Measurements from ENCODE around the gene SLC15A1.

Gene SLC15A1

DNA sequence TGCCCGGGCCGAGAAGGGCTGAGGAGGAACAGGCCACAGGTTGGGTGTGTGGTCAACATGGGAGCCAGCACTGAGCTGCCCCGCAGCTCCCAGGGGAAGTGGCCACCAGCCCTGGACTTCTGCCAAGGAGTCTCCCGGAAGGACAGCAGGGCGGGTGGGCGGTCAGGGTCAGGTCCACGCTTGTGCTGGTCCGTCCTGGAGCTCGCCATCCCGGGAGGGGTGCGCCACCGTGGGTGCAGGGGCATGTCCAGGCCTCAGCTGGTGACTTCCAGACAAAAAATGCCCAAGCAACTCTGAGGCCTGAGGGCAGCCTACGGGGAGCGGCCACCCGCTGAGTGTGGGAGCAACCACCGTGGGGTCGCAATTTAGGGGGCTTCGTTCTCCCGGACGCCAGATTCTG, 21.4 kb upstream of the SLC15A1 start:
- H3K4me1 ChIP-seq (ENCODE audit: control insufficient read depth, insufficient read depth, low read length): no peaks in the 10 kb centered on the region
- H3K27ac ChIP-seq (ENCODE audit: insufficient read depth, low read depth, low read length, poor library complexity, severe bottlenecking): no peak overlapping the region
- no peaks in the 10 kb centered on the region for H3K36me3 ChIP-seq (ENCODE audit: control insufficient read depth, insufficient read depth, low read length)
- 95 to 96% methylated on average over 20 of the region's 20 CpGs for WGBS, 2 experiments
- H3K4me3 ChIP-seq (ENCODE audit: insufficient read depth, low read depth, low read length): no peak overlapping the region
- H3K27me3 ChIP-seq (ENCODE audit: control insufficient read depth, insufficient read depth, low read length, poor library complexity, severe bottlenecking): no peaks in the 10 kb centered on the region
- no peaks in the 10 kb centered on the region for H3K9me3 ChIP-seq (ENCODE audit: control insufficient read depth, low read length)

GRCh38 chr13:98772794-98773452, 20.5 kb upstream of the SLC15A1 start:
- no peaks in the 10 kb centered on the region for H3K27me3 ChIP-seq (ENCODE audit: control insufficient read depth, insufficient read depth, low read length, poor library complexity, severe bottlenecking)
- H3K27ac ChIP-seq (ENCODE audit: insufficient read depth, low read depth, low read length, poor library complexity, severe bottlenecking): no peak overlapping the region
- H3K36me3 ChIP-seq (ENCODE audit: control insufficient read depth, insufficient read depth, low read length): no peaks in the 10 kb centered on the region
- no peaks in the 10 kb centered on the region for H3K4me1 ChIP-seq (ENCODE audit: control insufficient read depth, insufficient read depth, low read length)
- 86 to 88% methylated on average over 12 of the region's 12 CpGs for WGBS, 2 experiments
- no peak overlapping the region for H3K4me3 ChIP-seq (ENCODE audit: insufficient read depth, low read depth, low read length)
- no peaks in the 10 kb centered on the region for H3K9me3 ChIP-seq (ENCODE audit: control insufficient read depth, low read length)

- Histone ChIP-seq H3K4me1 (ENCODE audit: control insufficient read depth, insufficient read depth, low read length) (no peaks in the 10 kb centered on the region), H3K36me3 (ENCODE audit: control insufficient read depth, insufficient read depth, low read length) (no peaks in the 10 kb centered on the region), H3K27me3 (ENCODE audit: control insufficient read depth, insufficient read depth, low read length, poor library complexity, severe bottlenecking) (no peaks in the 10 kb centered on the region), H3K27ac (ENCODE audit: insufficient read depth, low read depth, low read length, poor library complexity, severe bottlenecking) (no peak overlapping the region), H3K9me3 (ENCODE audit: control insufficient read depth, low read length) (no peaks in the 10 kb centered on the region), H3K4me3 (ENCODE audit: insufficient read depth, low read depth, low read length) (no peak overlapping the region)
- 92% methylated on average over 15 to 16 of the region's 16 CpGs for WGBS, 2 experiments
Observed at GRCh38 chr13:98771838-98772611, 19.6 kb upstream of the SLC15A1 start.

- Histone ChIP-seq H3K27me3 (ENCODE audit: control insufficient read depth, insufficient read depth, low read length, poor library complexity, severe bottlenecking) (no peaks in the 10 kb centered on the region), H3K9me3 (ENCODE audit: control insufficient read depth, low read length) (no peaks in the 10 kb centered on the region), H3K36me3 (ENCODE audit: control insufficient read depth, insufficient read depth, low read length) (no peaks in the 10 kb centered on the region), H3K4me3 (ENCODE audit: insufficient read depth, low read depth, low read length) (no peak overlapping the region), H3K4me1 (ENCODE audit: control insufficient read depth, insufficient read depth, low read length) (no peaks in the 10 kb centered on the region), H3K27ac (ENCODE audit: insufficient read depth, low read depth, low read length, poor library complexity, severe bottlenecking) (no peak overlapping the region)
- WGBS, 2 experiments: 89 to 90% methylated on average over 7 of the region's 7 CpGs
Observed at GRCh38 chr13:98769736-98770135, 17.3 kb upstream of the SLC15A1 start.

DNA sequence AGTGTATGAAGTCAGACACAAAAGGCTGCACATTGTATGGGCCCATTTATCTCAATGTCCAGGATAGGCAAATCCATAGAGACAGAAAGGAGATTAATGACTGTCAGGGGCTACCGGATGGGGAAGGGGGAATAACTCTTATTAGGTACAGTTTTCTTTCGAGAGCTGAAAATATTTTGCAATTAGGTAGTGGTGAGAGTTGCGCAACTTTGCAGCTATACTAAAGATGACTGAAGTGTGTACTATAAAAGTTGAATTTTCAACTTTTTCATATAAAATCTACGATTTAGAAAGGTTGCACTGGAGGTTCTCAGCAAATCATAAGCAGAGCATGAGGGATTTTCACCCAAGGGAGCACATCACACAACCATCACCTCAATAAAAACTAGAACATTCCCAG, 16.1 kb upstream of the SLC15A1 start:
- no peak overlapping the region for H3K4me3 ChIP-seq (ENCODE audit: insufficient read depth, low read depth, low read length)
- no peak overlapping the region for H3K27ac ChIP-seq (ENCODE audit: insufficient read depth, low read depth, low read length, poor library complexity, severe bottlenecking)
- no peaks in the 10 kb centered on the region for H3K9me3 ChIP-seq (ENCODE audit: control insufficient read depth, low read length)
- 96 to 97% methylated on average over 4 of the region's 4 CpGs for WGBS, 2 experiments
- no peaks in the 10 kb centered on the region for H3K27me3 ChIP-seq (ENCODE audit: control insufficient read depth, insufficient read depth, low read length, poor library complexity, severe bottlenecking)
- H3K4me1 ChIP-seq (ENCODE audit: control insufficient read depth, insufficient read depth, low read length): no peaks in the 10 kb centered on the region
- H3K36me3 ChIP-seq (ENCODE audit: control insufficient read depth, insufficient read depth, low read length): no peaks in the 10 kb centered on the region

DNA sequence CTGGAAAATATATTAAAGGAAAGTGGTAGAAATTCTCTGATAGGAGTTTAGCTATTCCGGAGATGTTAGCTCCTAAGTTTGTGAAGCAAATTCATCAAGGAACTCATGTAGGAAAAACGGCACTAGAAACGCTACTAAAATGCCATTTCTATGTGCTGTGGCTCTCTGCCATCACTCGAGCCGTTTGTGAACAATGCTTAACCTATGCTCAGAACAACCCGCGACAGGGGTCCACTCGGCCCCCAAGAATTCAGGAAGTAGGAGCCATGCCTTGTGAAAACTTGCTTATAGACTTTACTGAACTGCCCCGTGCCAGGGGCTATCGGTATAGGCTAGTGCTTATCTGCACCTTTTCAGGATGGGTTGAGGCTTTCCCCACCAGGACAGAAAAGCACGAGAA, 14.2 kb upstream of the SLC15A1 start:
- H3K36me3 ChIP-seq (ENCODE audit: control insufficient read depth, insufficient read depth, low read length): no peaks in the 10 kb centered on the region
- H3K9me3 ChIP-seq (ENCODE audit: control insufficient read depth, low read length): no peaks in the 10 kb centered on the region
- H3K4me1 ChIP-seq (ENCODE audit: control insufficient read depth, insufficient read depth, low read length): no peaks in the 10 kb centered on the region
- H3K27me3 ChIP-seq (ENCODE audit: control insufficient read depth, insufficient read depth, low read length, poor library complexity, severe bottlenecking): no peaks in the 10 kb centered on the region
- 93% methylated on average over 11 of the region's 11 CpGs for WGBS, 2 experiments
- no peak overlapping the region for H3K4me3 ChIP-seq (ENCODE audit: insufficient read depth, low read depth, low read length)
- H3K27ac ChIP-seq (ENCODE audit: insufficient read depth, low read depth, low read length, poor library complexity, severe bottlenecking): no peak overlapping the region

- Histone ChIP-seq H3K27me3 (ENCODE audit: control insufficient read depth, insufficient read depth, low read length, poor library complexity, severe bottlenecking) (no peaks in the 10 kb centered on the region), H3K9me3 (ENCODE audit: control insufficient read depth, low read length) (no peaks in the 10 kb centered on the region), H3K27ac (ENCODE audit: insufficient read depth, low read depth, low read length, poor library complexity, severe bottlenecking) (no peak overlapping the region), H3K4me1 (ENCODE audit: control insufficient read depth, insufficient read depth, low read length) (no peaks in the 10 kb centered on the region), H3K4me3 (ENCODE audit: insufficient read depth, low read depth, low read length) (no peak overlapping the region), H3K36me3 (ENCODE audit: control insufficient read depth, insufficient read depth, low read length) (no peaks in the 10 kb centered on the region)
- 90 to 96% methylated on average over 8 of the region's 8 CpGs for WGBS, 2 experiments
Observed at GRCh38 chr13:98765996-98766519, 13.6 kb upstream of the SLC15A1 start.

DNA sequence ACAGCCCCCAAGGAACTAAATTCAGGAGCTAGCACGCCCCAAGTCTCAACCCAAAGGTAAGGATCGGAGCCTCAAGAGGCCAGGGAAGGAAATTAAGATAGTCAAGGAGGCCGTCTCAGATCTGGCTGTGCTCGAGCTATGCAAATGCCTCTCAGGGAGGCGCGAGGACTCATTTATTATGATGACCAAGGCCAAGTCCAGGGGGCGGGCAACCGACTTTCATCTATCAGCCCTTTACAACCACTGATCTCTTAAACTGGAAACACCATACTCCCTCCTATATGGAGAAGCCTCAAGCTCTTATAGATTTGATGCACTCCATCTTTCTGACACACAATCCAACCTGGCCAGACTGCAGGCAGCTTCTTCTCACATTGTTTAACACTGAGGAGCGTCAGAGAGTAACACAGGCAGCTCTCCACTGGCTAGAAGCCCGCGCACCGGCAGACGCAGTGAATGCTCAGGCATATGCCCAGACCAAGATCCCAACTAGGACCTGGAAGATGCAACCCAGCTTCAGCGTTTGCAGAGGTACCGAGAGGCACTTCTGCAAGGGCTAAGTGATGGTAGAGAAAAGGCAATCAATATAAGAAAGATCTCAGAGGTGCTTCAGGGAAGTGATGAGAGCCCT, 9.6 kb upstream of the SLC15A1 start:
- Histone ChIP-seq H3K4me3 (ENCODE audit: insufficient read depth, low read depth, low read length) (no peak overlapping the region), H3K36me3 (ENCODE audit: control insufficient read depth, insufficient read depth, low read length) (no peaks in the 10 kb centered on the region), H3K4me1 (ENCODE audit: control insufficient read depth, insufficient read depth, low read length) (no peaks in the 10 kb centered on the region), H3K9me3 (ENCODE audit: control insufficient read depth, low read length) (no peaks in the 10 kb centered on the region), H3K27ac (ENCODE audit: insufficient read depth, low read depth, low read length, poor library complexity, severe bottlenecking) (no peak overlapping the region), H3K27me3 (ENCODE audit: control insufficient read depth, insufficient read depth, low read length, poor library complexity, severe bottlenecking) (no peaks in the 10 kb centered on the region)
- 90 to 91% methylated on average over 15 of the region's 15 CpGs for WGBS, 2 experiments

DNA sequence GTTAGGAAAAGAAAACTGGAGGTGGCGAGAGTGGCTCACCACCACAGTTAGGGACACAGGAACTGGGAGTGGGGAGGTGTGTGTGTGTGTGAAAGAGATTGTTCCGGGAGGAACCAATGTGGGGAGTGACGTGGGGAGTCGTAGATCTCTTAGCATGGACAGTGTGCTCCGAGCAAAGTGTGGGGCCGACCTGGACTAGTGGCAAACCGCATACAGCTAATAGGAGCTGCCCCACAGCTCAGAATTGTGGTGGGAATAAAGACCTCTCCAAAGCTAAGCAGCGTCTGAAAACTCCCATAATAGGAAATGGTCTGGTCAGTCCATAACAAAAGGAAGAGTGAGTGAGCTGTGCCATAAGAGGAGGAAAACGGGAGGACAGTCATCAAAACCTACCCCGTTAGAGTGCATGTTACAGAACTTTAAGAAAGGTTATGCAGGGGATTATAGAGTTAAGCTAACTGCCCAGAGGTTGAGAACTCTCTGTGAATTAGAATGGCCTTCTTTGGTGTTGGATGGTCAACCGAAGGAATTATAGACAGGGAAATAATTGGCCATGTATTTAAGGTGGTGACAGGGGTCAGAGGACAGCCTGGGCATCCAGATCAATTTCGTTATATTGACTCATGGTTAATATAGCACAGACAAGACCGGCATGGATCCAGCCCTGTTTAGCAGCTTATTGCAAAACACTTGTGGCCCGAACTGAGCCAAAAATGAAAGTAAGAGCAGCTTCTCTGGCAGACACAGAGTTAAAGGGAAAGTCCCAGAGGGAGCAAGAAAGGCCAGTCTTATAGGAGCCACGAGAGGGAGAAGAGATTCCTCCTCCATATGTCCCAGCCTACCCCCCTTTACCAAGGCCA, 8.9 kb upstream of the SLC15A1 start:
- Histone ChIP-seq H3K27ac (ENCODE audit: insufficient read depth, low read depth, low read length, poor library complexity, severe bottlenecking) (no peak overlapping the region), H3K36me3 (ENCODE audit: control insufficient read depth, insufficient read depth, low read length) (no peaks in the 10 kb centered on the region), H3K4me1 (ENCODE audit: control insufficient read depth, insufficient read depth, low read length) (no peaks in the 10 kb centered on the region), H3K27me3 (ENCODE audit: control insufficient read depth, insufficient read depth, low read length, poor library complexity, severe bottlenecking) (no peaks in the 10 kb centered on the region), H3K9me3 (ENCODE audit: control insufficient read depth, low read length) (no peaks in the 10 kb centered on the region), H3K4me3 (ENCODE audit: insufficient read depth, low read depth, low read length) (no peak overlapping the region)
- WGBS, 2 experiments: 88 to 90% methylated on average over 15 of the region's 15 CpGs

All from ectodermal cell (in vitro differentiated cells).